HepG2 (cell line): ENCODE data around the gene PLEKHA3.
"Not testable (repeated sequence)": the region's sequence is repeated elsewhere in the genome, so short reads cannot be mapped to it uniquely, and the experiment has no call there.

Experiments used
- NFKBIZ ChIP-seq: IDR thresholded peaks from 2 replicates; pipeline ENCODE4 v1.6.1; 2018; ENCODE audit warnings: missing genetic modification reagents, missing compliant biosample characterization
- TCF12 ChIP-seq, 2 experiments: fragments of 450-650 bp in 1 of 2; sonication (generic) in 1 of 2; formaldehyde crosslinking in 1 of 2; IDR thresholded peaks; 2 replicates each; pipeline versions ENCODE4 v1.6.1 to v1.8.0; 2017 to 2022; ENCODE audit warnings: antibody characterized with exemption in 1 of 2, mild to moderate bottlenecking in 1 of 2, missing genetic modification reagents in 1 of 2, moderate library complexity in 1 of 2
- TF ChIP-seq, protein P1 (sequence below): sonication (generic); formaldehyde crosslinking; IDR thresholded peaks from 2 replicates; pipeline ENCODE4 v1.5.0; 2020; ENCODE audit warnings: mild to moderate bottlenecking, missing genetic modification reagents, moderate library complexity
- TF ChIP-seq, protein P2 (sequence below), 2 experiments: sonication (generic) in 1 of 2; formaldehyde crosslinking in 1 of 2; IDR thresholded peaks; 2 replicates each; pipeline versions ENCODE4 v1.5.1 to v1.6.1; 2011 to 2020; ENCODE audit warnings: borderline replicate concordance in 1 of 2, low read depth in 1 of 2, low read length in 1 of 2, mild to moderate bottlenecking in 1 of 2, missing genetic modification reagents in 1 of 2, moderate library complexity in 1 of 2

DNA sequence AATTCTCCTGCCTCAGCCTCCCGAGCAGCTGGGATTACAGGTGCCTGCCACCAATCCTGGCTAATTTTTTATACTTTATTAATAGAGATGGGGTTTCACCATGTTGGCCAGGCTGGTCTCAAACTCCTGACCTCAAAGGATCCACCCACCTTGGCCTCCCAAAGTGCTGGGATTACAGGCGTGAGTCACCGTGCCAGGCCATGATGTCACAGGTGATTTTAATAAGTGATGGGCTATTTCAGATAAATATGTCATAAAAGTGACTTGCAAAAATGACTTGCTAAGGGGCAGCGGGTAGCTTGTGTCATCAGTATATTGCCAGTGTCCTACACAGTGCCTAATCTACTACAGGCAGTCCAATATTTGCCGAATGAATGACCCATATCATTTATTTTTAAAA is 8.9 kb upstream of the PLEKHA3 start:
- TF ChIP-seq TCF12 (IDR thresholded peaks at IDR 0.05); TCF12 (CRISPR knock-in tag; IDR thresholded peaks at IDR 0.05); NFKBIZ: not testable (repeated sequence)
- TF ChIP-seq, protein P1, sequence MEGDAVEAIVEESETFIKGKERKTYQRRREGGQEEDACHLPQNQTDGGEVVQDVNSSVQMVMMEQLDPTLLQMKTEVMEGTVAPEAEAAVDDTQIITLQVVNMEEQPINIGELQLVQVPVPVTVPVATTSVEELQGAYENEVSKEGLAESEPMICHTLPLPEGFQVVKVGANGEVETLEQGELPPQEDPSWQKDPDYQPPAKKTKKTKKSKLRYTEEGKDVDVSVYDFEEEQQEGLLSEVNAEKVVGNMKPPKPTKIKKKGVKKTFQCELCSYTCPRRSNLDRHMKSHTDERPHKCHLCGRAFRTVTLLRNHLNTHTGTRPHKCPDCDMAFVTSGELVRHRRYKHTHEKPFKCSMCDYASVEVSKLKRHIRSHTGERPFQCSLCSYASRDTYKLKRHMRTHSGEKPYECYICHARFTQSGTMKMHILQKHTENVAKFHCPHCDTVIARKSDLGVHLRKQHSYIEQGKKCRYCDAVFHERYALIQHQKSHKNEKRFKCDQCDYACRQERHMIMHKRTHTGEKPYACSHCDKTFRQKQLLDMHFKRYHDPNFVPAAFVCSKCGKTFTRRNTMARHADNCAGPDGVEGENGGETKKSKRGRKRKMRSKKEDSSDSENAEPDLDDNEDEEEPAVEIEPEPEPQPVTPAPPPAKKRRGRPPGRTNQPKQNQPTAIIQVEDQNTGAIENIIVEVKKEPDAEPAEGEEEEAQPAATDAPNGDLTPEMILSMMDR (CRISPR knock-in tag): not testable (repeated sequence)
- TF ChIP-seq, protein P2, sequence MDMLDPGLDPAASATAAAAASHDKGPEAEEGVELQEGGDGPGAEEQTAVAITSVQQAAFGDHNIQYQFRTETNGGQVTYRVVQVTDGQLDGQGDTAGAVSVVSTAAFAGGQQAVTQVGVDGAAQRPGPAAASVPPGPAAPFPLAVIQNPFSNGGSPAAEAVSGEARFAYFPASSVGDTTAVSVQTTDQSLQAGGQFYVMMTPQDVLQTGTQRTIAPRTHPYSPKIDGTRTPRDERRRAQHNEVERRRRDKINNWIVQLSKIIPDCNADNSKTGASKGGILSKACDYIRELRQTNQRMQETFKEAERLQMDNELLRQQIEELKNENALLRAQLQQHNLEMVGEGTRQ (IDR thresholded peaks at IDR 0.05; ENCODE audit: low read depth, low read length): not testable (repeated sequence)
- TF ChIP-seq, protein P2 (CRISPR knock-in tag; IDR thresholded peaks at IDR 0.05; ENCODE audit: borderline replicate concordance): not testable (repeated sequence)
